ENCODE data around the gene FBXL13. TPM values are rescaled to one million over a fixed set of nuclear protein-coding genes. Genes with fewer than 3 reads are reported as not detected.

FBXL13 gene
- total RNA-seq, 1 donor, result 2.2 TPM

GRCh38 chr7:102935450-102936115, 139.0 kb downstream of the FBXL13 start:
- no peak overlapping the region for H3K4me2 ChIP-seq (ENCODE audit: insufficient read depth, low read length)

GRCh38 chr7:102934701-102935100, 139.9 kb downstream of the FBXL13 start:
- Histone ChIP-seq H3K4me3 (ENCODE audit: insufficient read depth, low read length) (no peak overlapping the region), H3K4me2 (ENCODE audit: insufficient read depth, low read length) (no peak overlapping the region), H2AFZ (ENCODE audit: low read length) (no peak overlapping the region), H4K20me1 (ENCODE audit: insufficient read depth, low read length) (no peaks in the 10 kb centered on the region), H3K9me3 (ENCODE audit: low read depth, low read length) (no peaks in the 10 kb centered on the region), H3K36me3 (ENCODE audit: insufficient read depth, low read length) (peaks cover 5% of the 10 kb centered on the region), H3K27ac (ENCODE audit: low read depth, low read length) (no peak overlapping the region), H3K79me2 (ENCODE audit: insufficient read depth, low read length) (no peaks in the 10 kb centered on the region), H3K27me3 (ENCODE audit: insufficient read depth, low read length) (no peaks in the 10 kb centered on the region), H3K4me1 (ENCODE audit: insufficient read depth, low read length) (no peaks in the 10 kb centered on the region)
- peak; percentile 21 for DNase-seq (ENCODE audit: insufficient read length, low spot score, missing footprints)
- TF ChIP-seq, protein P1, sequence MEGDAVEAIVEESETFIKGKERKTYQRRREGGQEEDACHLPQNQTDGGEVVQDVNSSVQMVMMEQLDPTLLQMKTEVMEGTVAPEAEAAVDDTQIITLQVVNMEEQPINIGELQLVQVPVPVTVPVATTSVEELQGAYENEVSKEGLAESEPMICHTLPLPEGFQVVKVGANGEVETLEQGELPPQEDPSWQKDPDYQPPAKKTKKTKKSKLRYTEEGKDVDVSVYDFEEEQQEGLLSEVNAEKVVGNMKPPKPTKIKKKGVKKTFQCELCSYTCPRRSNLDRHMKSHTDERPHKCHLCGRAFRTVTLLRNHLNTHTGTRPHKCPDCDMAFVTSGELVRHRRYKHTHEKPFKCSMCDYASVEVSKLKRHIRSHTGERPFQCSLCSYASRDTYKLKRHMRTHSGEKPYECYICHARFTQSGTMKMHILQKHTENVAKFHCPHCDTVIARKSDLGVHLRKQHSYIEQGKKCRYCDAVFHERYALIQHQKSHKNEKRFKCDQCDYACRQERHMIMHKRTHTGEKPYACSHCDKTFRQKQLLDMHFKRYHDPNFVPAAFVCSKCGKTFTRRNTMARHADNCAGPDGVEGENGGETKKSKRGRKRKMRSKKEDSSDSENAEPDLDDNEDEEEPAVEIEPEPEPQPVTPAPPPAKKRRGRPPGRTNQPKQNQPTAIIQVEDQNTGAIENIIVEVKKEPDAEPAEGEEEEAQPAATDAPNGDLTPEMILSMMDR (IDR thresholded peaks at IDR 0.05; ENCODE audit: extremely low read depth, low read depth, low read length), result no peak

More at GRCh38 chr7:102935450-102936115, 139.0 kb downstream of the FBXL13 start:
- TF ChIP-seq, protein P1 (IDR thresholded peaks at IDR 0.05; ENCODE audit: extremely low read depth, low read depth, low read length), result no peak
- no peak for DNase-seq (ENCODE audit: insufficient read length, low spot score, missing footprints)
- Histone ChIP-seq H3K4me3 (ENCODE audit: insufficient read depth, low read length) (no peak overlapping the region), H3K27ac (ENCODE audit: low read depth, low read length) (no peak overlapping the region), H3K27me3 (ENCODE audit: insufficient read depth, low read length) (no peaks in the 10 kb centered on the region), H3K4me1 (ENCODE audit: insufficient read depth, low read length) (no peaks in the 10 kb centered on the region), H2AFZ (ENCODE audit: low read length) (no peak overlapping the region), H3K36me3 (ENCODE audit: insufficient read depth, low read length) (peaks cover 5% of the 10 kb centered on the region), H3K79me2 (ENCODE audit: insufficient read depth, low read length) (no peaks in the 10 kb centered on the region), H4K20me1 (ENCODE audit: insufficient read depth, low read length) (no peaks in the 10 kb centered on the region), H3K9me3 (ENCODE audit: low read depth, low read length) (no peaks in the 10 kb centered on the region)

DNA sequence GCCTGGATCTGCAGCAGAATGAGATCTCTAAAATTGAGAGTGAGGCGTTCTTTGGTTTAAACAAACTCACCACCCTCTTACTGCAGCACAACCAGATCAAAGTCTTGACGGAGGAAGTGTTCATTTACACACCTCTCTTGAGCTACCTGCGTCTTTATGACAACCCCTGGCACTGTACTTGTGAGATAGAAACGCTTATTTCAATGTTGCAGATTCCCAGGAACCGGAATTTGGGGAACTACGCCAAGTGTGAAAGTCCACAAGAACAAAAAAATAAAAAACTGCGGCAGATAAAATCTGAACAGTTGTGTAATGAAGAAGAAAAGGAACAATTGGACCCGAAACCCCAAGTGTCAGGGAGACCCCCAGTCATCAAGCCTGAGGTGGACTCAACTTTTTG, 140.4 kb downstream of the FBXL13 start:
- Histone ChIP-seq H3K9me3 (ENCODE audit: low read depth, low read length) (no peaks in the 10 kb centered on the region), H2AFZ (ENCODE audit: low read length) (no peak overlapping the region), H3K36me3 (ENCODE audit: insufficient read depth, low read length) (peaks cover 5% of the 10 kb centered on the region), H4K20me1 (ENCODE audit: insufficient read depth, low read length) (no peaks in the 10 kb centered on the region), H3K4me3 (ENCODE audit: insufficient read depth, low read length) (no peak overlapping the region), H3K27me3 (ENCODE audit: insufficient read depth, low read length) (no peaks in the 10 kb centered on the region), H3K27ac (ENCODE audit: low read depth, low read length) (peak overlapping the region; percentile 41), H3K79me2 (ENCODE audit: insufficient read depth, low read length) (no peaks in the 10 kb centered on the region), H3K4me2 (ENCODE audit: insufficient read depth, low read length) (no peak overlapping the region), H3K4me1 (ENCODE audit: insufficient read depth, low read length) (no peaks in the 10 kb centered on the region)
- peak; percentile 38 for DNase-seq (ENCODE audit: insufficient read length, low spot score, missing footprints)
- TF ChIP-seq, protein P1 (IDR thresholded peaks at IDR 0.05; ENCODE audit: extremely low read depth, low read depth, low read length), result no peak

- Histone ChIP-seq H2AFZ (ENCODE audit: low read length) (no peak overlapping the region), H3K79me2 (ENCODE audit: insufficient read depth, low read length) (no peaks in the 10 kb centered on the region), H3K36me3 (ENCODE audit: insufficient read depth, low read length) (peaks cover 5% of the 10 kb centered on the region), H3K9me3 (ENCODE audit: low read depth, low read length) (no peaks in the 10 kb centered on the region), H4K20me1 (ENCODE audit: insufficient read depth, low read length) (no peaks in the 10 kb centered on the region), H3K4me3 (ENCODE audit: insufficient read depth, low read length) (no peak overlapping the region), H3K27ac (ENCODE audit: low read depth, low read length) (peak overlapping the region; percentile 41), H3K27me3 (ENCODE audit: insufficient read depth, low read length) (no peaks in the 10 kb centered on the region), H3K4me2 (ENCODE audit: insufficient read depth, low read length) (no peak overlapping the region), H3K4me1 (ENCODE audit: insufficient read depth, low read length) (no peaks in the 10 kb centered on the region)
- peak; percentile 25 for DNase-seq (ENCODE audit: insufficient read length, low spot score, missing footprints)
- TF ChIP-seq, protein P1 (IDR thresholded peaks at IDR 0.05; ENCODE audit: extremely low read depth, low read depth, low read length), result no peak
These were observed 140.8 kb downstream of the FBXL13 start for GRCh38 chr7:102933763-102934162.

Data from osteoblast (primary cell).